ENCODE results near the gene CCR7.

CCR7 gene

DNA sequence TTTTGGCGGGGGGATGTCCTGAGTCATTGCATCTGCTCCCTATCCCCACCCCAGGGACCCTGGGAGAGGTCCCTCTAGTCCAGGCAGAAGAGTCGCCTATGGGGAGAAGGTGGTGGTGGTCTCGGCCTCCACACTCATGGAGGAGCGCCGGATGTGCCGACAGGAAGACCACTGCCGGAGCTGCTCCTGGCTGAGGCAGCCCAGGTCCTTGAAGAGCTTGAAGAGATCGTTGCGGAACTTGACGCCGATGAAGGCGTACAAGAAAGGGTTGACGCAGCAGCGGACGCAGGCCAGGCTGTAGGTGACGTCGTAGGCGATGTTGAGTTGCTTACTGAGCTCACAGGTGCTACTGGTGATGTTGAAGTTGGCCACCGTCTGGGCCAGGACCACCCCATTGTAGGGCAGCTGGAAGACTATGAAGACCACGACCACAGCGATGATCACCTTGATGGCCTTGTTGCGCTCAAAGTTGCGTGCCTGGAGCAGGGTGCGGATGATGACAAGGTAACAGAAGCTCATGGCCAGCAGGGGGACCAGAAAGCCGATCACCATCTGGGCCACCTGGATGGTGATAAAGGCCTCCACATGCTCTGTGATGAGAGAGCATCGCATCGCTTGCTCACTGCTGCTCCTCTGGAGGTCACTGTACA, 10.5 kb downstream of the CCR7 start:
- no peaks in the 10 kb centered on the region for H3K9me3 ChIP-seq (ENCODE audit: control insufficient read depth in 2 of 2, low read length in 2 of 2)
- no peak overlapping the region for H3K9ac ChIP-seq (ENCODE audit: low read length in 2 of 2)
- peaks cover 78% of the 10 kb centered on the region for H3K4me1 ChIP-seq (ENCODE audit: control insufficient read depth, insufficient read depth, low read length)
- no peaks in the 10 kb centered on the region for H3K27me3 ChIP-seq (ENCODE audit: control insufficient read depth in 1 of 2, insufficient read depth in 2 of 2, low read length in 2 of 2)
- no peaks in the 10 kb centered on the region for H3K36me3 ChIP-seq (ENCODE audit: control insufficient read depth in 2 of 2, insufficient read depth in 2 of 2, low read length in 2 of 2)
- no peak overlapping the region for H3K4me3 ChIP-seq (ENCODE audit: low read length in 2 of 2)
- peak overlapping the region; percentile 92 for H3K27ac ChIP-seq (ENCODE audit: low read length)

GRCh38 chr17:40553694-40554534, 11.4 kb downstream of the CCR7 start:
- Histone ChIP-seq H3K4me3 (ENCODE audit: low read length in 2 of 2) (peak overlapping the region in 1 of 2 donors; percentile 35), H3K36me3 (ENCODE audit: control insufficient read depth in 2 of 2, insufficient read depth in 2 of 2, low read length in 2 of 2) (no peaks in the 10 kb centered on the region), H3K9me3 (ENCODE audit: control insufficient read depth in 2 of 2, low read length in 2 of 2) (no peaks in the 10 kb centered on the region), H3K27me3 (ENCODE audit: control insufficient read depth in 1 of 2, insufficient read depth in 2 of 2, low read length in 2 of 2) (no peaks in the 10 kb centered on the region), H3K4me1 (ENCODE audit: control insufficient read depth, insufficient read depth, low read length) (peaks cover 81% of the 10 kb centered on the region), H3K27ac (ENCODE audit: low read length) (peak overlapping the region; percentile 92), H3K9ac (ENCODE audit: low read length in 2 of 2) (peak overlapping the region; percentile 16 to 21)

DNA sequence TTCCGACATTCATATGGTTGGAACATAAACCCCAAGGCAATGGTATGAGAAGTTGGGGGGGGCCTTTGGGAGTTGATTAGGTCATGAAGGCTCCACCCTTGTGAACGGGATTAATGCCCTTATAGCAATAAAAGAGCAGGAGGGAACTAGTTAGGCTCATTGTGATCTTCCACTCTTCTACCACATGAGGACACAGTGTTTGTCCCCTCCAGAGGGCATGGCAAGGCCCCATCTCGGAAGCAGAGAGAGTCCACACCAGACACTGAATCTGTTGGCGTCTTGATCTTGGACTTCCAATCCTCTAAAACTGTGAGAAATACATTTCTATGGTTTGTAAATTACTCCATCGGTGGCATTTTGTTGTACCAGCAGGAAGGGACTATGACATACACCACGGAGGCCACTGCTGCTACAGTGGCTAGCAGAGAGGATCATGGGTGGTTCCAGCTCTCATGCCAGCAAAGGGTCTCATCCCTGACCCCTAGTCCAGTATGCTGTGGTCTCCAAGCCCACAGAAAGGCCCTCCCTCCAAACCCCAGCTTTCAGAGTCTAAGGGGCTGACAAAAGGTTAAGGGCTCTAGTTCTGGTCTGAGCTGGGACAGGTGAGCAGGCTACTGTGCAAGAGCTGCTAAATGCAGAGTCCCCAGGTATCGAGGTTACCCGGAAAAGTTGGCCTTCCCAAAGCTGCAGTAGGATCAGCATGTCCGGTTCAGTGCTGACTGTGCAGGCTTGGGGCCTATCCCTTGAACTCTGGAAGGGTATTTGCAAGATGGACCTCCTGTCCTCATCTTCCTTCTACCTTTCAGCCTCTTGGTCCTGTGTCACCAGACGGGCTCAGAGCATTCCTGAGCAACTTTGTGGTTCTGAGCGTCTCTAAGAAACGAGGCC, 12.2 kb downstream of the CCR7 start:
- Histone ChIP-seq H3K27me3 (ENCODE audit: control insufficient read depth in 1 of 2, insufficient read depth in 2 of 2, low read length in 2 of 2) (no peaks in the 10 kb centered on the region), H3K9me3 (ENCODE audit: control insufficient read depth in 2 of 2, low read length in 2 of 2) (no peaks in the 10 kb centered on the region), H3K36me3 (ENCODE audit: control insufficient read depth in 2 of 2, insufficient read depth in 2 of 2, low read length in 2 of 2) (no peaks in the 10 kb centered on the region), H3K9ac (ENCODE audit: low read length in 2 of 2) (peak overlapping the region in 1 of 2 donors; percentile 47), H3K4me3 (ENCODE audit: low read length in 2 of 2) (no peak overlapping the region), H3K4me1 (ENCODE audit: control insufficient read depth, insufficient read depth, low read length) (peaks cover 83% of the 10 kb centered on the region), H3K27ac (ENCODE audit: low read length) (peak overlapping the region; percentile 92)

DNA sequence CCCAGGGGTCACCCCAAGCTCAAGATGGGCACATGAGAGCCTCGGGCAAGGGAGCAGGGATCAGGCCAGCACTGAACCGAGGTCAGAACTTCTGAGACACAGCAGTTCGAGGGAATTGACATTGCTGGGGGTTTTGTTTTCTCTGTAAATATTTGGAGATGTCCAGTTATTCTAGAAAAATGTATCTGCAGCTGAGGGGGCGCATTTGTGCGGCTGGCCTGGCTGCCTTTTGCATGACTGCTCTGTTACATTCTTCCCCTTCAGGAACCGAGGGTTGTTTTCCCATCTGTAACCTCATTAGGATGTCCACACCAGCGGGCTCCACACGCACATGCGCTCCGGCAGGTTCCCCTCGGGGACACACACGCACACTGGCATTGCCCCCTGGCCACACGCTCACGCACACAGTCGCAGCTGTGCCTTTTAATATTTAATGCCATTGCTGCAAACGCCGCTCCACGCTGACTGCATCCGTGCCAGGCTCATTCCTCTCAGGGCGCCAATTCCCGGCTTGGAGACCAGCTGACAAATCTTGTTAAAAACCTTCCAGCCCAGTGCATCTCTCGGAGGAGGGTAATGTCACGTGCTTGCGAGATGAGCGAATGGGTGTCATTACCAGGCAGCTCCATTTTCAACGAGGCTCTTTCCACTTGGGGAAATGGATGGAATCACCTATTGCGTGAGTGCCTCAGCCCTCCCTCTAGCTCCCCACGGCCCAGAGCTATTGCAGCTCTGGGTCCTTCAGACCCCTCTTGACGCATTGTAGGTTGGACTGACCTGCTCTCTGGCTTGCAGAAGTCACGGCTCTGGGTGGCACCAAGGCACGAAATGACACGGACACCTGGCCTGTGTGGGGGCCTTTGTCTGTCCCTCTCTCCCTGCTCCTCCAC, 13.1 kb downstream of the CCR7 start:
- H3K4me1 ChIP-seq (ENCODE audit: control insufficient read depth, insufficient read depth, low read length) = peaks cover 85% of the 10 kb centered on the region
- H3K4me3 ChIP-seq (ENCODE audit: low read length in 2 of 2) = peak overlapping the region in 1 of 2 donors; percentile 22
- peak overlapping the region; percentile 32 to 47 for H3K9ac ChIP-seq (ENCODE audit: low read length in 2 of 2)

DNA sequence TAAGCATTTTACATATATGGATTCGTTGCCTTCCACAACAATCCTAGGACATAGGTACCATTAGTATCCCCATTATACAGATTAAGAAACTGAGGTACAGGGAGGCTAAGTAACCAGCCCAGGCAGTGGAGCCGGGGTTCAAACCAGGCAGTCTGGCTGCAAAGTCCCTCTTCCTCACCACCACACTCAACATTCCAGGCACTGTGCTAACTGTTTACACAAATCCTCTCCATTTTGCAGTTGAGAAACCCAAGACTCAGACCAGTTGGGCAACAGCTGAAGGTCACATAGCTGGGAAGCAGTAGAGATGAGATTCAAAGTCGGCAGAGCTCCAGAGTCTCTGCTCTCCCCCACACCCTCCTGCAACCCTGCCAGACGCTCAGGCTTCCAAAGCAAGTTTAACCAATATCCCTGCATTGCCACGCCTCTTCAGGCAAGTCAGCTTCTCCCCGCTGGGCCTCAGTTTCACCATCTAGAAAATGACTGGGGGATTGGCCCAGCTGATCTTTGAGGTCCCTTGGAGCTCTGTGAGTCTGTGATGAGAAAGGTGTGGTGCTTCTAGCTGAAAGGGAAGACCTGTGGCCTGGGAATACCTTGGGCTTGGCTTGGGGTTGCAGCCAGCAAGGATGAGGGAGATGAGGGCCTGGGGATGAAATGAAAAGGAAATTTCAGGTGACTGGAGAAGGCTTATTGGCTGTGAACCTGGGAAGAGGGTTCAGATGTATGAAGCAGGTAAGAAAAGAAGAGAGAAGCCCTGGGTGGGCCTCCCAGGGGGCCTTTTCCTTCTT, 14.0 kb downstream of the CCR7 start:
- H3K4me3 ChIP-seq (ENCODE audit: low read length in 2 of 2) = peak overlapping the region in 1 of 2 donors; percentile 8
- H3K9ac ChIP-seq (ENCODE audit: low read length in 2 of 2) = peak overlapping the region; percentile 32 to 36
- peak overlapping the region; percentile 92 for H3K27ac ChIP-seq (ENCODE audit: low read length)
- H3K36me3 ChIP-seq (ENCODE audit: control insufficient read depth in 2 of 2, insufficient read depth in 2 of 2, low read length in 2 of 2) = no peaks in the 10 kb centered on the region
- H3K4me1 ChIP-seq (ENCODE audit: control insufficient read depth, insufficient read depth, low read length) = peaks cover 79% of the 10 kb centered on the region
- H3K9me3 ChIP-seq (ENCODE audit: control insufficient read depth in 2 of 2, low read length in 2 of 2) = no peaks in the 10 kb centered on the region
- H3K27me3 ChIP-seq (ENCODE audit: control insufficient read depth in 1 of 2, insufficient read depth in 2 of 2, low read length in 2 of 2) = no peaks in the 10 kb centered on the region

More for the DNA sequence above, 13.1 kb downstream of the CCR7 start:
- no peaks in the 10 kb centered on the region for H3K36me3 ChIP-seq (ENCODE audit: control insufficient read depth in 2 of 2, insufficient read depth in 2 of 2, low read length in 2 of 2)
- H3K27me3 ChIP-seq (ENCODE audit: control insufficient read depth in 1 of 2, insufficient read depth in 2 of 2, low read length in 2 of 2) = no peaks in the 10 kb centered on the region
- H3K27ac ChIP-seq (ENCODE audit: low read length) = peak overlapping the region; percentile 92
- H3K9me3 ChIP-seq (ENCODE audit: control insufficient read depth in 2 of 2, low read length in 2 of 2) = no peaks in the 10 kb centered on the region

- Histone ChIP-seq H3K36me3 (ENCODE audit: control insufficient read depth in 2 of 2, insufficient read depth in 2 of 2, low read length in 2 of 2) (no peaks in the 10 kb centered on the region), H3K27me3 (ENCODE audit: control insufficient read depth in 1 of 2, insufficient read depth in 2 of 2, low read length in 2 of 2) (no peaks in the 10 kb centered on the region), H3K4me3 (ENCODE audit: low read length in 2 of 2) (peak overlapping the region in 1 of 2 donors; percentile 15), H3K27ac (ENCODE audit: low read length) (peak overlapping the region; percentile 92), H3K4me1 (ENCODE audit: control insufficient read depth, insufficient read depth, low read length) (peaks cover 78% of the 10 kb centered on the region), H3K9me3 (ENCODE audit: control insufficient read depth in 2 of 2, low read length in 2 of 2) (no peaks in the 10 kb centered on the region), H3K9ac (ENCODE audit: low read length in 2 of 2) (peak overlapping the region in 1 of 2 donors; percentile 36)
Measured at GRCh38 chr17:40550608-40551007, 14.7 kb downstream of the CCR7 start.

DNA sequence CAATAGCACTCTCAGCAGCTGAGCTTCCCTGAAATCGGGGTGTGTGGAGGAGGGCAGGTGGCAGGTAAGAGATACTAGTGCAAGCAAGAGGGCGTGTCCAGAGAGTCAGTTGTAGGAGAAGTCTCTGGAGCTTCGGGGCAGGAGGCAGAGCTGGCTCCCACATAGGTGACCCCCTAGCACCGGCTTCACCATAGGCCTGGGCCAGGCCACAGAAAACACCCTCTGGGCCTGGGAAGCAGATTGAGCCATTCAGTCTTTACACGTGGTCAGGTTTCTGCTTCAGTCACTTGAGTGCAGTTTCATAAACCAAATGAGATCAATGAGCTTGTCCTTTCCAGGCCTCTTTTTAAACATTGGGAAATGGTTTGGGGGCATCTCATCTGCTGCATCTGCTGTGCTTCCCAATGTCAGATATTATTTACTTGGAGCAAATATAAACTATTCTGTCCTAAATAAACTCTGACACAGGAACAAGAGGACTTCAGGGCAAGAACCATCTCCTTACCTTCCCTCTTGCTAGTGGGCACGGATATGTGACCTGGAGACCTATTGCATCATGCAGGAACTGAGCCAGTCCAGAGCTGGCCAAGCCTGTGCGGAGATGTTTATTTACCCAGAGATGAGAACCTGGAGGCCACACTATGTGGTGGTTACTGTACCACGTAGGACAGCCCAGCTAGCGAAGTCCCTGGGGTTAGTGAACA, 16.1 kb downstream of the CCR7 start:
- H3K36me3 ChIP-seq (ENCODE audit: control insufficient read depth in 2 of 2, insufficient read depth in 2 of 2, low read length in 2 of 2) = no peaks in the 10 kb centered on the region
- H3K27ac ChIP-seq (ENCODE audit: low read length) = peak overlapping the region; percentile 92
- H3K27me3 ChIP-seq (ENCODE audit: control insufficient read depth in 1 of 2, insufficient read depth in 2 of 2, low read length in 2 of 2) = no peaks in the 10 kb centered on the region
- H3K4me3 ChIP-seq (ENCODE audit: low read length in 2 of 2) = no peak overlapping the region
- no peaks in the 10 kb centered on the region for H3K9me3 ChIP-seq (ENCODE audit: control insufficient read depth in 2 of 2, low read length in 2 of 2)
- H3K4me1 ChIP-seq (ENCODE audit: control insufficient read depth, insufficient read depth, low read length) = peaks cover 65% of the 10 kb centered on the region
- H3K9ac ChIP-seq (ENCODE audit: low read length in 2 of 2) = peak overlapping the region; percentile 68 to 69

DNA sequence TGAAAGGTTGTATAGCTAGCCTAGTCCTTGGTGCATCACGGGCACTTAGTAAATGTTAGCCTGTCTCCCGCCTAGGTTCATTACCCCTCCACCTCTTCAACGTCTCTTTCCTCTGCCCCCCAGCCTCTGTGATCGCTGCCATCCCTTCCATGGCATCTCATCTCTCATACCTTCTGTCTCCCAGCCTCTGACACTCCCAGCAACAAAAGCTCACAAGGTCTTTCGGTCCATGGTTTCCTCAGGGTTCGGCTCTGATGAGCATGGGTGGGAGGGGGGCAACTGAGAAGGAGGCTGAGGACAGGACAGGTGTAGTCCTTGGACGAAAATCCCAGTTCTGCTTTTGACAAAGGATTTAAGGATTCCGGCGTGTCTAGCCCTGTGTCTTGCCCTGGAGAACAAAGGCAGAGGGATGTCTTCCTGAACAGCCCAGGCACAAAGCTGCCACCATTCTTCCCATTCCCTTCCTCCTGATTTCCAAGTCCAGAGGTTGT, 16.7 kb downstream of the CCR7 start:
- no peaks in the 10 kb centered on the region for H3K36me3 ChIP-seq (ENCODE audit: control insufficient read depth in 2 of 2, insufficient read depth in 2 of 2, low read length in 2 of 2)
- H3K27me3 ChIP-seq (ENCODE audit: control insufficient read depth in 1 of 2, insufficient read depth in 2 of 2, low read length in 2 of 2) = no peaks in the 10 kb centered on the region
- peak overlapping the region; percentile 68 to 69 for H3K9ac ChIP-seq (ENCODE audit: low read length in 2 of 2)
- no peaks in the 10 kb centered on the region for H3K9me3 ChIP-seq (ENCODE audit: control insufficient read depth in 2 of 2, low read length in 2 of 2)
- peaks cover 62% of the 10 kb centered on the region for H3K4me1 ChIP-seq (ENCODE audit: control insufficient read depth, insufficient read depth, low read length)
- H3K27ac ChIP-seq (ENCODE audit: low read length) = peak overlapping the region; percentile 92
- H3K4me3 ChIP-seq (ENCODE audit: low read length in 2 of 2) = no peak overlapping the region
